Measurements from ENCODE around the gene IFIT3.
"Not testable (repeated sequence)": the region's sequence is repeated elsewhere in the genome, so short reads cannot be mapped to it uniquely, and the experiment has no call there.

The IFIT3 gene

DNA sequence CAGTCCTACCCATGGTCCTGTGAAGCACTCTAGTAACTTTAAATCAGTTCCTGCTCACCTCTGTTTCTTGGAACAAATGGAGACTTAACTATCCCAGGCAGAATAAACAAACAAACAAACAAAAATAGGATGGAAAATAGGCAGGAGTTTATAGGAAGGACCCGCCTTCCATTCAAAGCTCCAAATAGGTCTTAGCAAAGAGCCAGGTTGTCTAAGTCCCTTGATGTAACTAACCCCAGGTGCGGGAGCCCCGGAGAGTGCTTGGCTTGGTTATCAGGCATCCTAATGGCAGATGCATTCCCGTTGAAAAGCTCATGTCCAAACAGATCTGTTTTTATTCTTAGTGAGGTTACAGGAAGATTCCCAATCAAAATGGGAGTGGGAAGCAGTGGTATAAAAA is 23.8 kb upstream of the IFIT3 start:
- DNase-seq (ENCODE audit: low read depth): no peak

DNA sequence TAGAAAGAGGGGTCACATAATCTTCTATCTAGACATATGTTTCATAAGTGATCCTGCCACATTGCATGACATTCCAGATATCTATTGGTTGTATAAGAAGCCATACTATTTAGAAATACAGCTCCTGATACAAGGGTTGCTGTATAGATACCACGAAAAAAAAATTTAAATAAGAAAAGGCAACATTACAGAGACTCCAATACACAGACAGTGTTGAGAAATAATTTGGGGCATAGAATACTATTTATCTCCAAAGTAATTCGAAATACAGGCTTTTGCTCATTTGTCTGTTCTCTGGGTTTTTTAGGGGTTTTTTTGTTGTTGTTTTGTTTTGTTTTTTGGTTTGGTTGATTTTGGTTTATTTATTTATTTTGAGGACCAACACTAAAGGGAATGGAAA is 23.4 kb upstream of the IFIT3 start:
- no peak for DNase-seq (ENCODE audit: low read depth)

DNA sequence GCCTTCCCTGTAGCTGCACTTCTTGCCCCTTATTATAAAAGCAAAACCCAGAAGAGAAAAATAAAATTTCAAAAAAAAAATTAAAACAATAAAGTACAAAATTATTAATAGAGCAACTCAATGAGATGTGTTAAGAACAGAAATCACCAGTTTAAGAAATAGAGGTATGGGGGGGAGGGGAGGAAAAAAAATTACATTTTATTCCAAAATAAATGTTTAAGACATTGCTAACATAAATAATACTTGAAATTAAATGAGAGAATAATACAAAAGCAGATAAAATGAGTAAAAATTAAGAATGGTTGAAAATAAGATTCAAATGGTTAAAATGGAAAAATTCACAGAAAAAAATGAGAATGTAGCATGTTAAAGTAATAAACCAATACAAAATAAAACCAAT is 22.9 kb upstream of the IFIT3 start:
- no peak for DNase-seq (ENCODE audit: low read depth)

DNA sequence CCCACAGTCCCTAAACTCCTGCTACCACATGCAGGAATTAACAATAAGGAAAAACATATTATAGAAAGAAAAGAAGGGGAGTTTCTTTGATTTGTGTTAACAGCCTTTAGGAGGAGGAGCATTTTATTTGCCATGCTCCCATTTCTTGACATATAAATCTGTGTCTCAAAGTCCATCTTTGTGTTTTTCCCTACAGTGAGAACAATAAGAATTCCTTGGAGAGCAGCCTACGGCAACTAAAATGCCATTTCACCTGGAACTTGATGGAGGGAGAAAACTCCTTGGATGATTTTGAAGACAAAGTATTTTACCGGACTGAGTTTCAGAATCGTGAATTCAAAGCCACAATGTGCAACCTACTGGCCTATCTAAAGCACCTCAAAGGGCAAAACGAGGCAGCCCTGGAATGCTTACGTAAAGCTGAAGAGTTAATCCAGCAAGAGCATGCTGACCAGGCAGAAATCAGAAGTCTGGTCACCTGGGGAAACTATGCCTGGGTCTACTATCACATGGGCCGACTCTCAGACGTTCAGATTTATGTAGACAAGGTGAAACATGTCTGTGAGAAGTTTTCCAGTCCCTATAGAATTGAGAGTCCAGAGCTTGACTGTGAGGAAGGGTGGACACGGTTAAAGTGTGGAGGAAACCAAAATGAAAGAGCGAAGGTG is 21.9 kb upstream of the IFIT3 start:
- DNase-seq (ENCODE audit: low read depth): no peak

DNA sequence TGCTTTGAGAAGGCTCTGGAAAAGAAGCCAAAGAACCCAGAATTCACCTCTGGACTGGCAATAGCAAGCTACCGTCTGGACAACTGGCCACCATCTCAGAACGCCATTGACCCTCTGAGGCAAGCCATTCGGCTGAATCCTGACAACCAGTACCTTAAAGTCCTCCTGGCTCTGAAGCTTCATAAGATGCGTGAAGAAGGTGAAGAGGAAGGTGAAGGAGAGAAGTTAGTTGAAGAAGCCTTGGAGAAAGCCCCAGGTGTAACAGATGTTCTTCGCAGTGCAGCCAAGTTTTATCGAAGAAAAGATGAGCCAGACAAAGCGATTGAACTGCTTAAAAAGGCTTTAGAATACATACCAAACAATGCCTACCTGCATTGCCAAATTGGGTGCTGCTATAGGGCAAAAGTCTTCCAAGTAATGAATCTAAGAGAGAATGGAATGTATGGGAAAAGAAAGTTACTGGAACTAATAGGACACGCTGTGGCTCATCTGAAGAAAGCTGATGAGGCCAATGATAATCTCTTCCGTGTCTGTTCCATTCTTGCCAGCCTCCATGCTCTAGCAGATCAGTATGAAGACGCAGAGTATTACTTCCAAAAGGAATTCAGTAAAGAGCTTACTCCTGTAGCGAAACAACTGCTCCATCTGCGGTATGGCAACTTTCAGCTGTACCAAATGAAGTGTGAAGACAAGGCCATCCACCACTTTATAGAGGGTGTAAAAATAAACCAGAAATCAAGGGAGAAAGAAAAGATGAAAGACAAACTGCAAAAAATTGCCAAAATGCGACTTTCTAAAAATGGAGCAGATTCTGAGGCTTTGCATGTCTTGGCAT is 21.1 kb upstream of the IFIT3 start:
- DNase-seq (ENCODE audit: low read depth): no peak

DNA sequence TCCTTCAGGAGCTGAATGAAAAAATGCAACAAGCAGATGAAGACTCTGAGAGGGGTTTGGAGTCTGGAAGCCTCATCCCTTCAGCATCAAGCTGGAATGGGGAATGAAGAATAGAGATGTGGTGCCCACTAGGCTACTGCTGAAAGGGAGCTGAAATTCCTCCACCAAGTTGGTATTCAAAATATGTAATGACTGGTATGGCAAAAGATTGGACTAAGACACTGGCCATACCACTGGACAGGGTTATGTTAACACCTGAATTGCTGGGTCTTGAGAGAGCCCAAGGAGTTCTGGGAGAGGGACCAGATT is 20.6 kb upstream of the IFIT3 start:
- DNase-seq (ENCODE audit: low read depth): no peak

DNA sequence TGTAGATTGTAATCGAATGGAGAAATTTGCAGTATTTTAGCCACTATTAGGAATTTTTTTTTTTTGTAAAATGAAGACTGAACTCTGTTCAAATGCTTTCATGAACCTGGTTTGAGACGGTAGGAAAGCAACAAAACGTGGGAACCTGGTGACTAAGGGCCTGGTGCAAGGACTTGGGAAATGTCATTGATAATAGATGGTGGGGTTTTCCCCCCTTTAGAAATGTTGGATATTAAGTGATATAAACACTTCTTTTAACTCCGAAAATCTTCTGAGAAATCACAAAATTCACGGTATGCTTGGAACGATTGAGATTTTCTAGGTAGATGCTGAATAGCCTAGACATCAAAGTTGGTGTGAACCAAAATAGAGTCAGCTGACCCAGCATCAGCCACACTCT is 19.5 kb upstream of the IFIT3 start:
- DNase-seq (ENCODE audit: low read depth): no peak

DNA sequence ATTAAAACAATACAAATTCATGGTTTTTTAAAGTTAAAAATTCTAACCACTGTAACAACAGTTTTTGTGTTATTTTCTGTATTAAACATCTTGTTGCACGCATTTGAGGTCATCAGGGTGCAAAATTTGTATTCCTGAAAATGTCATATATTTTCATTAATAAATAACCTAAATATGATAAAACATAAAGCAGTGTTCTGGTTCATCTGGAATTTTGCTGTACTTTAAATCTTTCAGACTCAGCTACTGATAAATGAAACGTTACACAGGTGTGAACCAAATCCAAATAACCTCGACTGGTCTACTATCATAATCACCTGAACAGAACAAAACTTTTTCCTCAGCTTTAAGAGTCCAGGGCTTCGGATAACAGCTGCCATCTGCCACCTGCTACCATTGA is 19.1 kb upstream of the IFIT3 start:
- DNase-seq (ENCODE audit: low read depth): no peak

DNA sequence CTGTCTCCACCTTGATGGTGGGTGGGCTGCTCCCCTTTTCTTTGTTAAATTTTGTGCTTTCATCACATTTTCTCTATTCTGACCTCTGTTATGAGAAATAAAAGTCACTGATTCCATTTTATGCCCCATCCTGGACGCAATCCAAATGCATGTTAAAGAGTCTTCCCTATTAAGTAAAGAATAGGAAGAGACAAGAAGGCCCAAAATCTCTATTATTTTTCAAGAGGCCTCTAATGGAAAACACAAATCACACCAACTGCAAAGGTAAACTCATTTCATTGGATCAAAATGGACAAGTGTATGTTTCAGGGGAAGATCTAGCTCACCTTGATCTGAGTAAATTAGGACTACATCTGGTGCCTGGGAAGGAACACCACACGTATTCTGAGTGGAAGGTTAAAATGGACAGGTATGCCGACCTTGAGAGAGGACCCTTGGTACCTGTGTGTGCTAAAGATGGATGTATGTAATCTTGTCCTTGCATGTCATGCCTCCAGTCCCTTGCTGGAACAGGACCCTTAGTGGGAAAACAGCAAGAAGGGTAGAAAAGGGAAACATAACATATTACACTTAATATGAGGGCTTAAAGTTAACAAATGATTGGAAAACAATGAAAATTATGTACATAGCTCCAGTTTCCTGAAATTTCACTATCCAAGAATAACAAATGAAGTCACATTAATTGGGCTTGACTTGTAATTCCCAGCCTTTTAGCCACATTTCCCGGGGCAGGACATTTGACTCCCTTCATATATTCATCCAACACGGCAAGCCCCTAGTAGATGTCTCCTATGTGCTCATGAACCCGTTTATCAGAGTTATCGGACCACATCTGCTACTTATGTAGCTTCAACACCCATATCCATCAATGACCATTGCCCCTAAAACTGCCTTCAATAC is 18.4 kb upstream of the IFIT3 start:
- no peak for DNase-seq (ENCODE audit: low read depth)

DNA sequence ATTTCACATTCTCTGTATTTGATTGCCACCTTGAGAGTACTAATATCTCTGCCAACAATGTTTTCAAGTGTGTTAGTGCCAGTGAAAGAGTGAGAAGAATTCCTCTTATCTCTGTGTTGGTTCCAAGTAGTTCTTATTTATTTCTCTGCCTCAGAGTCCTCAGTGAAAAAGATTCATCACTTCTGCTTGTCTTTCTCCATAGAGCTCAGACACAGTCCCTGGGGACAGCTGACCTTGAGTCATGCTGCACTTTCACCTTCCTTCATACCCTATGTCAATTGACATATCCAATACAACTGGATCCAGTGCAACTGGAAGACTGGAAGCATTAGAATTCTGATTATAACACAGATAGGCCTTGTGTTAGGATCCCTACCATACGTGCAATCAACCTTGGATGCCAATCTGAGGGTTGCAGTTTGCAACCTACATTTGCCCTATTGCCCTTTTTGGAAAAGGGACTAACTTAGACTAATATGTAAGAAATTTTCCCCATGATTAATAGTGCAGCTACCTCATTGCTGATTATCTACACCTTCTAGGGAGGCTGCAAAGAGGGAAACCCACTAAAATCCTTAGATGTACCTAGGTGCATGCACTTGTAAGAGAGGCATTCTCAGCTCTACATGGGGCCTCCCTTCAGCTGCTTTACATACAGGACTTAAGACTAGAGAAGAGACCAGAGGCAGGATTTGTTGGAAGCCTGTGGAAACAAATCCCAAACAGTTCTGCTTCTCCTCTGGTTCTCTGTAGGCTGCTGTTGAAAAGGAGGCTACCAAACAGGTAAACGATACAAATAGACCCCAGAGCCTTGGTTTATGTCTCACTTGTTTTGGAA is 17.5 kb upstream of the IFIT3 start:
- no peak for DNase-seq (ENCODE audit: low read depth)

DNA sequence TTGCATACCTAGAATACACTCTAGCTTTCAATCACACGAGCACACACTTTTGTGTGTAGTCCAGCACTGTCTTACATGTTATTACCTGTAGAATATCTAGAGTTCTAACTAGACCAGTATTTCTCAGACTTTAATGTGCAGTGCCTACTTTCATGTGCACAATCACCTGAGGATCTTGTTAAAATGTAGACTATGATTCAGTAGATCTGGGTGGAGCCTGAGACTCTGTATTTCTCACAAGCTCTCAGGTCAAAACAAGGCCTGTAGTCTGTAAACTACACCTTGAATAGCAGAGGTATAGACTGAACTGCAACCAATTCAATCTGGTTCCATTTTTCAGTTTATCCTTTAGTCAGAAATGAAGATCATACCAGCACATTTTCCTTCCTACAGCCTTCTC is 14.8 kb upstream of the IFIT3 start:
- no peak for DNase-seq (ENCODE audit: low read depth)

DNA sequence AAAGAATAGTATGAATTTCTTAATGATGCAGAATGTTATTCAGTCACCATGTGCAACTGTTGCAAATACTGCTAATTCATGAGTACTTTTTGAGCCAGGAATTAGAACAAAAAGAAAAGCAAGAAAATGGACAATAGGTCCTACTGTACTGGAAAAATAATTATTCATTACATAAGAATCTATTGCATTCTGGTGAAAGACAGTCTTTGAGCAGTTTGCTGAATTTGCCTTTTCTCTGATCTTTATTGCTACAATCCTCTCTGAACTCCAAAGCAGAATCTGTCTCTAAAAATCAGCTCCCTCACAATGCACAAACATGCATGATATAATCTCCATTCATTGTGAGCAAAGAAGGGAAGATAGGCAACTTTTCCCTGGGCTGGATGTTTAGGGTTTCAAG is 13.1 kb upstream of the IFIT3 start:
- no peak for DNase-seq (ENCODE audit: low read depth)

DNA sequence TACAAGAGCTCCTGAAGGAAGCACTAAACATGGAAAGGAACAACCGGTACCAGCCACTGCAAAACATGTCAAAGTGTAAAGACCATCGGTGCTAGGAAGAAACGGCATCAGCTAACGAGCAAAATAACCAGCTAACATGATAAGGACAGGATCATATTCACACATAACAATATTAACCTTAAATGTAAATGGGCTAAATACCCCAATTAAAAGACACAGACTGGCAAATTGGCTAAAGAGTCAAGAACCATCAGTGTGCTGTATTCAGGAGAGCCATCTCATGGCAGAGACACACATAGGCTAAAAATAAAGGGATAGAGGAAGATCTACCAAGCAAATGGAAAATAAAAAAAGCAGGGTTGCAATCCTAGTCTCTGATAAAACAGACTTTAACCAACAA is 9.8 kb upstream of the IFIT3 start:
- not testable (repeated sequence) for DNase-seq (ENCODE audit: low read depth)

DNA sequence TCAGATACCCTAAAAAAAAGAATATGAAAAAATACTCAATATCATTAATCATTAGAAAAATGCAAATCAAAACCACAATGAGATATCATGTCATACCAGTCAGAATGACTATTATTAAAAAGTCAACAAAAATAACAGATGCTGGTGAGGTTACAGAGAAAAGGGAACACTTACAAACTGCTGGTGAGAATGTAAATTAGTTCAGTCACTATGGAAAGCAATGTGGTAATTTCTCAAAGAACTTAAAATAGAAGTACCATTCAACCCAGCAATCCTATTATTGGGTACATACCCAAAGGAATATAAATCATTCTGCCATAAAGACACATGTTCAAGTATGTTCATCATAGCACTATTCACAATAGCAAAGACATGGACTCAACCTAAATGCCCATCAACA is 2.7 kb upstream of the IFIT3 start:
- DNase-seq (ENCODE audit: low read depth): not testable (repeated sequence)

DNA sequence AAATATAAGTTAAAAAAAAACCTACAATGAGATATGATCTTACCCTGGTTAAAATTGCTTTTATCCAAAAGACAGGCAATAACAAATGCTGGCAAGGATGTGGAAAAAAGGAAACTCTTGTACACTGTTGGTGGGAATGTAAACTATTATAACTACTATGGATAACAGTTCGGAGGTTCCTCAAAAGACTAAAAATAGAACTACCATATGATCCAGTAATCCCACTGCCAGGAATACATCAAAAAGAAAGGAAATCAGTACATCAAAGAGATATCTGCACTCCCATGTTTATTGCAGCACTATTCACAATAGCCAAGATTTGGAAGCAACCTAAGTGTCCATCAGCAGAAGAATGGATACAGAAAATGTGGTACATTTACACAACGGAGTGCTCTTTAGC is 1.9 kb upstream of the IFIT3 start:
- DNase-seq (ENCODE audit: low read depth): not testable (repeated sequence)

DNA sequence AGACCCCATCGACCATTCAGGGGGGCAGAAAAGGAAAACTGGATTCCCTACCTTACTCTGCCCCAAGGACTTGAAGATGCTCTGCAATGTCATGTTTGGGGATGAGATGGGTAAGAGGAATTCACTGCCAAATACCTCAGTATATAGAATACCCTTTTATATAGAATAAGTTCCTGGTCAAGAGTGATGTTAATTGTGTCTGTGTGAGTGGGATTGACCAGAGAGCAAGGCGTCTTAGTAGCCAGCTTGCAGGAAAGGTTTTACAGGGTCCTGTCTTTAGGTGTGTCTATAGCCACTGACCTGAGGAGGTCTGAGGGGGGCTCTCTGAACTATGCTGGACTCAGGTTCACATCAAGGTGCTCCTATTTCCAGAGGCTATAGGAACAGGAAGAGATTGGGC is 1.4 kb downstream of the IFIT3 start:
- DNase-seq (ENCODE audit: low read depth): no peak

DNA sequence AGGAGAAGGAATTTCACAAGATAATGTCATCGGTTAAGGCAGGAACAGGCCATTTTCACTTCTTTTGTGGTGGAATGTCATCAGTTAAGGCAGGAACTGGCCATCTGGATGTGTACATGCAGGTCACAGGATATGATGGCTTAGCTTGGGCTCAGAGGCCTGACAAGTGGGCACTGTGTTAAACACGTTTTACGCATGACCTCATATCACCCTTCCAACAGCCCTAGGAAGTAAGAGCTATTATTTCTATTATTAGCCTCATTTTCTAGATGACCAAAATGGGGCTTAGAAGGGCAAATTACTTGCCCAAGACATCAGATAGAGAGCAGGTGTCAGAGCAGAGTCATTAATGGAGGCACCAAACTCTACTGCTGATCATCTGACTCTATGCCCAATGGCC is 2.2 kb downstream of the IFIT3 start:
- DNase-seq (ENCODE audit: low read depth): not testable (repeated sequence)

DNA sequence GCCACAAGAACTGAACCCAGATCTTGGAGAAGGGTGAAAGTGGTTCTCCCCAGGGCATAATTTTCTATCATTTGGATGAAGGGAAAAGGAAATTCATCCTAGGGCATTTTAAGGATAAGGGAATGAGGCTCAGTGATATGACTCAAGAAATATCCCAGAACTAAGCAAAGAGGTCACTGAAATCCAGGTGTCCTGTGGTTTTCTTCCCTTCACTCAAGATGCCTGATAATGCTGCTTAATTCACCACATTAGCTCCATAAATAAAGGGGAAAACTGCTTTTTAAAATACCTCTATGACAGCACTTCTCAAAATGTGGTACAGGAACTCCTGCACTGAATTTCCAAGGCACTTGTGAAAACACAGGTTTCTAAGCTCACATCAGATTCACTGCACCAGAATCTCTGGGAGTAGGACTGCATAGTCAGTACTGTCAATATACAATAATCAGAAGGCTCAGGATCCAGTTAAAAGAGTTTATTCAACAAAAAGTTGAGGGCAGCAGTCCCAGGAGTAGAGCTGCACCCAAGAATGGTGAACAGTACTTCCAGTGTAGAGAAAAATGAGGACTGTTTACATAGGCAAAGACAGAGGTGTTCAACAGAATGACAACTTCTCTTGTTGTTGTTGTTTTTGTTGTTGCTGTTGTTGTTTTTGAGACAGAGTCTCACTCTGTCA is 2.9 kb downstream of the IFIT3 start:
- no peak for DNase-seq (ENCODE audit: low read depth)

DNA sequence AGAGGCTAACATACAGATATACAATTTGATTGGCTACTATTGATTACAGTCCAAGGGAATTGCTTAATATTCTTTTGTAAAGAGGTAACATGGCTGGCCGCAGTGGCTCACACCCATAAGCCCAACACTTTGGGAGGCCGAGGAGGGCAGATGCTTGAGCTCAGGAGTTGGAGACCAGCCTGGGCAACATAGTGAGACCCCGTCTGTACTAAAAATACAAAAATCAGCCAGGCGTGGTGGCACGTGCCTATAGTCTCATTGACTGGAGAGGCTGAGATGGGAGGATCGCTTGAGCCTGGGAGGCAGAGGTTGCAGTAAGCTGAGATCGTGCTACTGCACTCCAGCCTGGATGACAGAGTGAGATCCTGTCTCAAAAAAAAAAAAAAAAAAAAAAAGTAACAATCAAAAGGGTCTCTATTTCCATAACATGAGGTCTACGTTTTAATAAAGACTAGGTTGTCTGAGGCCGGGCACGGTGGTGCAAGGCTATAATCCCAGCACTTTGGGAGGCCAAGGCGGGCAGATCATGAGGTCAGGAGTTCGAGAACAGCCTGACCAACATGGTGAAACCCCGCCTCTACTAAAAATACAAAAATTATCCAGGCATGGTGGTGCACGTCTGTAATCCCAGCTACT is 3.8 kb downstream of the IFIT3 start:
- DNase-seq (ENCODE audit: low read depth): not testable (repeated sequence)

DNA sequence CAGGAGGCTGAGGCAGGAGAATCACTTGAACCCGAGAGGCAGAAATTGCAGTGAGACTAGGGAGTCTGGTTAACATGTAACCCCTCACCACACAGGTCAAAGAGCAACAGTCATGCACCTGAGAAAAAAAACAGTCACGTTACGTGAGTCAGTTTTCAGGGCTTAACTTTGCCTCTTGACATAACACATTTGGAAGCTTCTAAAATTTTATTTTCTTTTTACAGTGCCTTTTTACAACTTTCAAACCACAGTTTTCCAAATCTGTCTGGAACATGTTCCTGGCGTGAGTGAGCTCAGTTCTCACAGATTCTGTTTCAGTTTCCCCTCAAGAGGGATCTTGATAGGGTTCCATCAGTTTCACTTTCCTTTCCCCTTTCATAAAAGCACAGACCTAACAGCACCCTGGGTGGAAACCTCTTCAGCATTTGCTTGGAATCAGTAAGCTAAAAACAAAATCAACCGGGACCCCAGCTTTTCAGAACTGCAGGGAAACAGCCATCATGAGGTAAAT is 4.4 kb downstream of the IFIT3 start:
- DNase-seq (ENCODE audit: low read depth): peak; percentile 71

DNA sequence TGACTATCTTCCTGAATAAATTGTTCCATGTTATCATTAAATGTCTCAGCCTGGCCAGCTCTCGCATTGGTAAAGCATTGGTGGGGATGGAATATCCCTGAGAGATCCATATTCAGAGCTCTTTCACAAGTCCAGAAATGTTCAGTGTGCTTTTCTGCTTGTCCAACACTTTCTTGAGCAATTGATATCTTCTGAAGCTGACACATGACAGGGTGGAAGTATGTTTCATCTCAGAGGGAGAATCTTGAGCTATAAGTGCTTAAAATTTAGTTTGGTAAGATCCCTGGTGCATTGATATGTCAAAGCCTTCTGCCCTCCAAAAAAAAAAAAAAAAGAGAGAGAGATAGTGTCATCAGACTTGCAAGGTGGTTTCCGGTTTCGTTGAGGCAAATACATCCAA is 7.4 kb downstream of the IFIT3 start:
- no peak for DNase-seq (ENCODE audit: low read depth)
